Loucy (cell line): ENCODE measurements around the gene FAM210B.

ENCODE experiments used
- CTCF ChIP-seq: fragments of 200-600 bp; sonication (generic); conservative IDR thresholded peaks from 2 replicates; pipeline ENCODE4 v1.5.1; 2014; ENCODE audit warnings: mild to moderate bottlenecking, antibody characterized with exemption, low read length
- EZH2phosphoT487 ChIP-seq: fragments of 200-600 bp; IDR thresholded peaks from 2 replicates; pipeline ENCODE4 v1.6.1; 2018; ENCODE audit warnings: antibody characterized with exemption, mild to moderate bottlenecking, moderate library complexity, borderline replicate concordance

GRCh38 chr20:56388882-56389281, 30.1 kb downstream of the FAM210B start:
- TF ChIP-seq CTCF (no peak), EZH2phosphoT487 (no peak)
